ENCODE data around the gene SETMAR. TPM values are rescaled to one million over a fixed set of nuclear protein-coding genes. Genes with fewer than 3 reads are reported as not detected.

The SETMAR gene
- total and polyA plus RNA-seq, 8 donors, result 3.1 to 28.0 (median 11.6) TPM

- Histone ChIP-seq H3K9me3 (no peaks in the 10 kb centered on the region), H3K4me3 (no peak overlapping the region), H3K27ac (peak overlapping the region in 3 of 5 donors; percentile 30 to 33 (median 30)), H3K4me1 (peaks cover 20 to 49% (median 32%) of the 10 kb centered on the region in 4 donors), H3K27me3 (no peaks in the 10 kb centered on the region), H3K36me3 (peaks cover 0 to 6% (median 4%) of the 10 kb centered on the region in 4 donors)
- DNase-seq, result no peak
- intact Hi-C loops (cut with DNase I; ENCODE audit: low total_unique reads), result no loop called here
- TF ChIP-seq CTCF (IDR thresholded peaks at IDR 0.05) (no peak), POLR2A (IDR thresholded peaks at IDR 0.05) (no peak), POLR2AphosphoS5 (IDR thresholded peaks at IDR 0.05) (no peak)
- 50 to 67% (median 55%) methylated on average over 10 of the region's 10 CpGs for WGBS, 5 donors
These were observed 53.6 kb downstream of the SETMAR start for GRCh38 chr3:4356546-4357410.

DNA sequence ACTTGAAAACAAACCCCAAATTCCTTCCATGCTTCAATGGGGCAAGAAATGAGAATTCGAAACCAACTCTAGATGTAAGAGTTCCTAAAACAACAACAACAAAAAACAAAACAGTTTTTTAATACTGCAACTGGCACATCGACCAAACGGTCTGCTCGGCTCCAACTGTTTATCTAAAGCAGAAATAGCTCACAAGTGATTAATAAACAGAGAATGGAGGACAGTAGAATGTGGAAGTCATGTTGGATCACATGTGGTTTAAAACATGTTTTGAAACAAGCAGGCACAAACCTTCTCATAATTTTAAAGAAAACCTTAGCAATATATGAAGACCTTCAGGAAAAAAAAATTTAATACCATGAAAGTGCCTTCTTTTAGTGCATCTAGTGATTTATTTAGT, 55.1 kb downstream of the SETMAR start:
- WGBS, 5 donors, result 57 to 72% (median 62%) methylated on average over 4 of the region's 4 CpGs
- peaks cover 0 to 12% (median 8%) of the 10 kb centered on the region in 4 donors for H3K36me3 ChIP-seq
- H3K27me3 ChIP-seq, result no peaks in the 10 kb centered on the region
- DNase-seq, result no peak
- TF ChIP-seq POLR2AphosphoS5 (IDR thresholded peaks at IDR 0.05) (no peak), CTCF (IDR thresholded peaks at IDR 0.05) (no peak), POLR2A (IDR thresholded peaks at IDR 0.05) (no peak), EP300 (IDR thresholded peaks at IDR 0.05) (no peak)
- no peak overlapping the region for H3K4me3 ChIP-seq
- intact Hi-C loops (cut with DNase I; ENCODE audit: low total_unique reads), result no loop called here
- peaks cover 20 to 44% (median 31%) of the 10 kb centered on the region in 4 donors for H3K4me1 ChIP-seq
- no peak overlapping the region for H3K27ac ChIP-seq
- no peaks in the 10 kb centered on the region for H3K9me3 ChIP-seq

- Histone ChIP-seq H3K27me3 (no peaks in the 10 kb centered on the region), H3K4me1 (peaks cover 20 to 37% (median 26%) of the 10 kb centered on the region in 4 donors), H3K4me3 (no peak overlapping the region), H3K27ac (peak overlapping the region in 1 of 5 donors; percentile 36), H3K9me3 (no peaks in the 10 kb centered on the region), H3K36me3 (peaks cover 0 to 12% (median 8%) of the 10 kb centered on the region in 4 donors)
- TF ChIP-seq EP300 (IDR thresholded peaks at IDR 0.05), result no peak
- no peak for DNase-seq
- intact Hi-C loops (cut with DNase I; ENCODE audit: low total_unique reads), result no loop called here
- 62 to 78% (median 66%) methylated on average over 12 of the region's 12 CpGs for WGBS, 5 donors
These were observed 56.8 kb downstream of the SETMAR start for GRCh38 chr3:4359805-4360502.

DNA sequence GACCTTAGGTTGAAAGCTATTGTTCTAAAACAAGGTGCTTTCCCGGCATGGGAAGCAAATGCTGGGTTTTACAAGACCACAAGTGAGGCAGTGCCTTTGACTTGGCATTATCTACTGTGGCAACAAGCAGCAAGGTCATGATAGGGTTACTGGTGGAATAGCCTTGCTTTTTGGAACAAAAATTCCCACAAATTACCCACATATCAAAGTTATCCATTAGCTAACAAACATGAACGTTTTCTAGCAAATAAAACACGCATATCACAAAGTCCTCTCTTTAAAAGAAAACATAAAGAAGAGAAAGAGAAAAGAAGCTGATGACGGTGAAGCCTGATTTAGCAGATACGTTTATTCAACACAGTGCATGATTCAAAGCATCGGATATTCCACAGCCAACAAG, 57.6 kb downstream of the SETMAR start:
- Histone ChIP-seq H3K27me3 (no peaks in the 10 kb centered on the region), H3K9me3 (no peaks in the 10 kb centered on the region), H3K4me3 (no peak overlapping the region), H3K27ac (peak overlapping the region in 2 of 5 donors; percentile 36 to 56), H3K36me3 (peaks cover 0 to 12% (median 8%) of the 10 kb centered on the region in 4 donors), H3K4me1 (peaks cover 13 to 28% (median 17%) of the 10 kb centered on the region in 4 donors)
- no peak for DNase-seq
- WGBS, 5 donors, result 39 to 74% (median 49%) methylated on average over 6 of the region's 6 CpGs
- TF ChIP-seq EP300 (IDR thresholded peaks at IDR 0.05) (no peak), POLR2A (IDR thresholded peaks at IDR 0.05) (no peak), CTCF (IDR thresholded peaks at IDR 0.05) (no peak), POLR2AphosphoS5 (IDR thresholded peaks at IDR 0.05) (no peak)
- intact Hi-C loops (cut with DNase I; ENCODE audit: low total_unique reads), result no loop called here

All from stomach (tissue), 9 donors.